Ishikawa (cell line): ENCODE results near the gene MAP1LC3A.

Source experiments
- EP300 ChIP-seq: IDR thresholded peaks from 2 replicates; pipeline ENCODE4 v1.6.1; 2012; ENCODE audit warnings: borderline replicate concordance
- REST ChIP-seq: IDR thresholded peaks from 2 replicates; pipeline ENCODE4 v1.6.1; 2012; ENCODE audit warnings: low read depth, mild to moderate bottlenecking
- TAF1 ChIP-seq: IDR thresholded peaks from 2 replicates; pipeline ENCODE4 v1.6.1; 2012; ENCODE audit warnings: low read depth, mild to moderate bottlenecking
- YY1 ChIP-seq: IDR thresholded peaks from 2 replicates; pipeline ENCODE4 v1.6.1; 2012; ENCODE audit warnings: low read depth

DNA sequence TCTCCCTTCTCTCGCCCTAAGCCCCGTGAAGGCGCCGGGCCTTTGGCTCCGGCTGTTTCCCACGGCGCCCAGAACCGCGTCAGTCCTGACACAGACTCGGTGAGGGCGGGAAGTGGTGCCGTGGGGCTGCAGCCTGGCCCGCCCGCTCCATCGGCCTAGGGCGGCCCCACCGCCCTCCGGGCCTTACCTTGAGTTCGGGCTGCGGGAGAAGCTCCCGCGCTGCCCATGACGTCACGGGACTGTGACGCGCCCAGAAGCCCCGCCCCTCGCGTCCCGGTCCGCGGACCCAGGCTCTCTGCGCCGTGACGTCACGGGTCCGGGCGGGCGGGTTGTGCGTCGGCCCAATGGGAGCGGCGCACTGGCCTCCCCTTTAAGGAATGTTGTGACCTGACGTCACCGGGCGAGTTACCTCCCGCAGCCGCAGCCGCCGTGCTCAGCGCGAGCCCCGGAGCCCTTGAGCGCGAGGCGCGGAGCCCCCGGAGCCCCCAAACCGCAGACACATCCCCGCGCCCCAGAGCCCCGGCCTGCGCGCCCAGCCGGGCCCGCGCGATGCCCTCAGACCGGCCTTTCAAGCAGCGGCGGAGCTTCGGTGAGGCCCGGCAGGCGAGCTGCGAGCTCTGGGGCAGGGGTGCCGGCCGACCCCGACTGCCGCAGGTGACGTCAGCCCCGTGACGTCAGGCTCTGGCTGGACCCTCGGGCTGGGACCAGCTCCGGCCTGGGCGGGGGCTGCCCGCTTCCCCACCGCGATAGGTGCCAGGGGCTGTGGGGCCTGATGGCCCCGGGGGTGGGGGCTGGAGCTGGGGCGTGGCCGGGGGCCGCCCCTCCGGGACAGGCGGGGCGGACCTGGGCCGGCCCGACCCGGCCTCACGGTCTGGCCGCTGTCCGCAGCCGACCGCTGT, at the start of gene MAP1LC3A:
- no peak for TF ChIP-seq YY1
- no peak for TF ChIP-seq TAF1
- TF ChIP-seq EP300: no peak
- no peak for TF ChIP-seq REST
